ENCODE results near the gene CACNA2D2.

The CACNA2D2 gene

GRCh38 chr3:50530001-50530970 lies 26.9 kb upstream of the CACNA2D2 start:
- DNase-seq (ENCODE audit: low read depth), result no peak

DNA sequence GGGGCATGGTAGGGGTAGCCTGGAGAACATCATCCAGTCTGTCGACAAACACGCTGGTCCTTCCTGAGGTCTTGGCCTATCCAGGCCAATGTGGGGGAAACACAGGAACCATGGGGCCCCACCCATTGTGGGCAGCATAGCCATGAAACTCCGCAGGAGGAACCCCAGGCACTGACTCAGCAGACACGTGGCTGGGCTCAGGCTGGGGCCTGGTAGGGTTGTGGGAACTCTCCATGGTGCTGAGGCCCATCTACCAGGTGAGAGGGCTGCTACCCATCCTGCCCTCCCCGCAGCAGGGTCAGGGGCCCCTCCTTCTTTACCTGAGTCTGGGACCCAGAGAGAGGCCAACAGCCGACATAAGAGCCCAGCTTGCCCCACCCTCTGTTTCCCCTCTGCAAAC lies 22.6 kb upstream of the CACNA2D2 start:
- no peak for DNase-seq (ENCODE audit: low read depth)

- no peak for DNase-seq (ENCODE audit: low read depth)
These were observed 21.9 kb upstream of the CACNA2D2 start for GRCh38 chr3:50525191-50525910.

DNA sequence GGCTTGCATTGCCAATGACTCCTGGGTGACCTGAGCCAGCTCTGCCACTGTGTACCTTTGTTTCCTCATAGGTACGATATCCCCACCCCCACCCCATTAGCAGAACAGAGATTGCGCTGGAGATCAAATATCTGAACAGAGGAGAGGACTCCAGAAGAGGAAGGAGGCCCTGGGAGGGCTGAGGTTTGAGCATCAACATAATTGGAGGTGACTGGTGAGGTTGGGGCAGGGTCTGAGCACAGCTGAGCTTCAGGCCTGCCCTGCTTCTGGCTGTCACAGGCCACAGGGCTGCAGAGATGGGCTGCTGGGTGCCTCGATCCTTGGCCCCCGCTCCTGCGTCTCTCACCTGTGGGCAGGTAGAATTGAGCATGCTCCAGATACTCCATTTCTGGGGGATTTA lies 21.3 kb upstream of the CACNA2D2 start:
- DNase-seq (ENCODE audit: low read depth), result no peak

DNA sequence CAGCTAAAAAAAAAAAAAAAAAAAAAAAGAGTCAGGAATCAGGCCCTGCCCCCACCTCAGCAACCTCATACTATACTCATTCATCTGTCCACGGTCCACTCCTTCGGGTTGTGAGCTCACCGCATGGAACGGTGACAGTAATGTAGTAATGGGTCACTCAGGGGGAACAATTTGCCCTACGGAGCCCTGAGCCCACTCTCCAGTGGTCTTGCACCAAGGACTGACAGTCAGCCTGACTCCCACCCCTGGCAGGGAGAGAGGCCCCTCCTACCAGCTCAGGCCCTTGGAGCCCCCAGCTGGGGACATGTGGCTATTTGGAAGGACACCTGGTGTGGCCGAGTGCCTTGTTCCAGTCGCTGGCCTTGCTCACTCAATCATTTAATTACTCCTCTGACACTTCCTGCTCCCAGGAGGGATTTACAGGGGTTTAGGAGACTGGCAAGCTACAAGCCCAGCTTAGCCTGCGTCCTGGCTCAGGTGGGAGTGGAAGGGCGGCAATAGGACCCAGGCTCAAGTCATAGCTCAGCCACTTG lies 19.9 kb upstream of the CACNA2D2 start:
- DNase-seq (ENCODE audit: low read depth), result no peak

DNA sequence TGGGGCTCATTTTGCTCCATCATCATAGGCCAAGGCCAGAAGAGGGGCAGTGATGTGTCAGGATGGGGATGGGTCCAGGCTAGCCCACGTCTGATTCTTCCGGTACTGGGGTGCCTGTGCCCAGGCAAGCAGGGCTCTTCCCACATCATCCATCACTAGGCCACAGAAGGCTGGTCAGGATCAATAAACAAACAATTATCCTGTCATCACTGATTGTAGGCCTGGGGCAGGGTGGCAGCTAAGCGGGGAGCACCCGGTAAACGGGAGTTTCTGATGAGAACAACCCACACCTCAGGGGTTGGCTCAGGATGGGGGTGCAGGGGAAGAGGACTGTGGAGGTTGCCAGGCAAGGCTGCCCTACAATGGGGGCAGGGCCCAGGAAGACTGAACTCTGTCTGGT lies 18.1 kb upstream of the CACNA2D2 start:
- no peak for DNase-seq (ENCODE audit: low read depth)

- DNase-seq (ENCODE audit: low read depth), result no peak
These were observed 17.4 kb upstream of the CACNA2D2 start for GRCh38 chr3:50520849-50521248.

GRCh38 chr3:50519471-50520089 lies 16.1 kb upstream of the CACNA2D2 start:
- no peak for DNase-seq (ENCODE audit: low read depth)

DNA sequence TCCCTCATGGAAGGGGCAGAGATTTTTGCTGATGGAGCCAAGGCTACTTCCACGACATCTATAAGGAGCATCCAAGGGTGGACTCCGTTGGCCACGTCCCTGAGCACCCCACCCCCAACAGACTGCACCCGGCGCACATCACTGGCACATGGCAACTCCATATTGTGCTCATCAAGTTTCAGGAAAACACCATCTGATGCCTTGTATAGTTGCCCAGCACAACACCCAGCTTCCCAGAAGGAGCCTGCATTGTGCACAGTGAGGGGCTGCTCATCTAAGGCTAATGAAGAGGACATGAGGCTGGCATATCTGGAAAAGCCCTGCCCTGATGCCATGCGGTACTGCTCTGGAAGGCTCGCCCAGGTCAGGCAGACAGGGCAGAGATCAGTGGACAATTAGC lies 15.0 kb upstream of the CACNA2D2 start:
- DNase-seq (ENCODE audit: low read depth), result no peak

DNA sequence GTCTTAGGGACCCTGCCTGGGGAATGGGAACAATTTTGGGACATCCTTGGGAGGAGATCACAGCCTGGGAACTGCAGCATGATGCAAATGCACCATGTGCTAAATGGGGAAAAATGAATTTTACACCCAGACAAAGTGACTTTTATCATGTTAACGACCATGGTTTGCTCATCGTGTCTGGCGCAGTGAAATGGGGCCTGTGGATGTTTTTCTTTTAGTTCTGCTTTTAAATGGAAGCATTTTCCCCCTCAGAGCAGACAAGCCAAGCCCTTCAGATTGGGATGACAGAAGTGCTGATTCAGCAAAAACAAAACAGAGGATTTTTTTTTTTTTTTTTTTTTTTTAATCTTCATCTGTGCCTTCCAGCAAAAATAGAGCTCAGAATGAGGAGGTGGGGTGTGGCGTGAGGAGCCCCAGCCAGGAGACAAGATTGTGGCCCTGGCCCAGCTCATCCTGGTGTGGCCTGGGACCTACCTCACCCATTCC lies 14.3 kb upstream of the CACNA2D2 start:
- DNase-seq (ENCODE audit: low read depth), result no peak

DNA sequence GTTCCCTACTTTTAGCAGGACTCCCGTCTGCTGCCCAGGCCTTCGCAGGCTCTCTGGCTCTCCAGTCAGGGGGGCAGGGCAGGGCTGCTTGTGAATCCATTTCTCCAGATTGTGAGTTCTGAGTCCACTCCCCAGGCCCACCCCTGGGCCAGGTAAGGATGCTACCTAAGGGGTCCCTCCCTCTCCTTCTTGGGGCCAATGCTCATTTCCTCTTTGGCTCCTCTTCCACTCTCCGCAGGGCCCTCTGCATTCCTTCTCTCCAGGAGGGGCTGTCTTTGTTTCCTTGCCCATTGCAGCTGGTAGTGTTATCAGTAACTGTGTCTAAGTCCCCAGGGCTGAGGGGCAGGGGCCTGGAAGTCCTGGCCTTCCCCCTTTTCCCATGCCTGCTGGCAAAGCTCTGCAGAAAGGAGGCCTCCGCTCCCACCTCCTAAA lies 13.0 kb upstream of the CACNA2D2 start:
- no peak for DNase-seq (ENCODE audit: low read depth)

GRCh38 chr3:50515565-50516439 lies 12.4 kb upstream of the CACNA2D2 start:
- no peak for DNase-seq (ENCODE audit: low read depth)

DNA sequence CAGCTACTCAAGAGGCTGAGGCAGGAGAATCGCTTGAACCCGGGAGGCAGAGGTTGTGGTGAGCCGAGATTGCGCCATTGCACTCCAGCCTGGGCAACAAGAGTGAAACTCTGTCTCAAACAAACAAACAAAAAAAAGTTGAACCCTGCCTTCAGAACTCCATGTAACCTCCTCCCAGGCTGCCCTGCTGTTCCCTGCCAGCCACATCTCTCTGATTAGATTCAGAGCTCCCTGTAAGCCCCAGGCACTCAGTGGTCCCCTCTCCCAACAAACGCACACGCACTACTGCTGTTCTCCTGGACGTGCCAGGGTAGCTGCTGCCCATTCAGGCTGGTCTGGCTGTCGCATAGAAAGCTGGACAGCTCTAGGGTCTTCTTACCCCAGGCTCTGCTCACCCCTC lies 9.5 kb upstream of the CACNA2D2 start:
- peak; percentile 17 for DNase-seq (ENCODE audit: low read depth)

- no peak for DNase-seq (ENCODE audit: low read depth)
These were observed 8.7 kb upstream of the CACNA2D2 start for GRCh38 chr3:50512131-50512530.

GRCh38 chr3:50510325-50510724 lies 6.9 kb upstream of the CACNA2D2 start:
- no peak for DNase-seq (ENCODE audit: low read depth)

DNA sequence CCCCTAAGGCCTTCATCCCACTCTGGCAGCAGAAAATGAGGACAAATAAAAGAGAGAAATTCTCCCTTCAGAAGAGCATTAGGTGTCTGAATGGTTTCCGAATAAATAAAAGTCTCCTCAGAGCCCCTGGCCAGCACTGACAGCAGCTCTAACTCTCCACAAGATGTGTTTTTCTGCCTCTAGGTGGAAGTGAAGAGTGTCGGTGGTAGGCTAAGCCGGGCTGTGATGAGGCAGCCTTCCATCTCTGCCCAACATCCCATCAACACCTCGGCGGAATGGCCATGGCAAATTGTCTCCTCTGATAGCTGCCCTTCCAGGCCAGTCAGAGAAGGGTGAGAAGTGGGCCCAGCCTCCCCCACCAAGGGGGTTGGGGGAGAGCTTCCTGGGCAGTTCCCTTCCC lies 6.3 kb upstream of the CACNA2D2 start:
- DNase-seq (ENCODE audit: low read depth), result no peak

- no peak for DNase-seq (ENCODE audit: low read depth)
These were observed 5.4 kb upstream of the CACNA2D2 start for GRCh38 chr3:50508821-50509220.

DNA sequence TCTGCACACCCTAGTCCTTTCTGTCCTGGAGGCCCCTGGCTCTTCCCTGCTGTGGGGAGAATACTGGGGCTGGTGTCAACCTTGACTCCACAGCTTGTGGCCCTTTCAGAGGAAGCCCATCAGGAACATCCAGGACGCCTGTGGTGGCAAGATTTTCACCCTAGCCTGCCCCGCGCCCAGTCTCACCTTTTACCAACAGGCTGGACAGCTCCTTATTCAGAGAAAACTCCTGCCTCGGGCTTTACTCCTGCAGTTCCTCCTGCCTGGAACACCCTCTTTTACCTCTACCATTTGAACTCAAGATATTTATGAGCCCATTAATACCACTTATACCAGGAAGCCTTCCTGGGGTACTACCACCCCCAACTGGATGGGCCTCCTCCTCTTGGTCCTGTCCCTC lies 2.7 kb upstream of the CACNA2D2 start:
- DNase-seq (ENCODE audit: low read depth), result no peak

DNA sequence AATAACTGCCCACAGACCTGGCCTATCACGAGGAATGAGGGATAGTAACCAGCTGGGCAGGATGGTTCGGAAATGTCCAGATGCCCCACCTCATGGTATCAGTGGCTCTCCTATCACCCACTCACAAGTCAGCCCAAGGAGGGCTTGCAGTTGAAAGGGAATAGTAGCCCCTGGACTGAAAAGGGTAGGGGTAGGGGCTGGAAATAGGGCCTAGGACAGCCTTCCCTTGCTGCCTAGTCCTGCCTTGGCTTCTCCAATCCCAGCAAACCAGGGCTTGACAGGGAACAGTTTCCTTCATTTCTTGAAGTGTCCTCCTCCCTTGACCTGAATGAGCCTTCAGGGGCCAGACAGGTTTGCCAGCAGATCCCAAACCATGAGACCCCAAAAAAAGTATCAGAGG lies 1.2 kb upstream of the CACNA2D2 start:
- no peak for DNase-seq (ENCODE audit: low read depth)

DNA sequence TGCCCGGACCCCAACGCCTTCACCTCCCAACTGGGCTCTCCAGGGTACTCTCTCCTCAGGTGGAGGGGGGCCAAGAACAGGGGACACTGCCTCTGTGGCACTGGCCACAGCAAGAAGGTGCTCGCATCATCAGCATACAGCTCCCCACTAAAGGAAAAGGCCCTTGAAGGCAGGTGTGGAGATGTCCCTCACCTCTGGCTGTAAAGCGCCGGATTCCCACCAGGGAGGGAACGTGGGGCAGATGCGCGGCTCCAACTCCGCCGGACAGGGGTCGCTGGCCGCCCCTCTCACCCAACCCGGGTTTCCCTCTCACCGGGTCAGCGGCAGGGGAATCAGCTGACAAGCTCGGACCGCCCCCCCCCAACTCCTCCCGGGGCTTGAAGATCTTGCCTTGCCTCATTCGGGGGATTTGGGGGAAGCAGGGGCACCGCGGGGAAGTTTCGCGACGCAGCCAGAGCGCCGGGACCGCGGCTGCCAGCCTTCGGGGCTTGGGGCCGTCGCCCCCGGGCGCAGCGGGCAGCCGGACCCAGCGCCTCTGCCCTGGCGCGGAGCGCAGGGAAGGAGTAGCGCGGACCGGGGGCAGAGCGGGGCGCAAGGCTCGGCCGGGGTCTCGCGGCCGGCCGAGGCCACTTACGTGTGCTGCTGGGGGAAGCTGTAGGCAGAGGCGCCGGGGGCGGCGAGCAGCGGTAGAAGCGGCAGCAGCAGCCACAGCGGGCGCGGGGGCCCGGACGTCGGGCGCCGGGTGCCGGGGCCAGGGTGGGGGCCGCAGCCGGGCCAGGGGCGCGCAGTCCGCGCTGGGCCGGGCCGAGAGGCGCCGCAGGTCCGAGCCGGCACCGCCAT lies 630 bp downstream of the CACNA2D2 start:
- DNase-seq (ENCODE audit: low read depth), result no peak

GRCh38 chr3:50502225-50502583 lies 1.2 kb downstream of the CACNA2D2 start:
- DNase-seq (ENCODE audit: low read depth), result no peak

Data from fibroblast of gingiva (primary cell).